ENCODE data around the gene NOB1. TPM values are rescaled to one million over a fixed set of nuclear protein-coding genes. Genes with fewer than 3 reads are reported as not detected.
A peak's percentile ranks its signal among the peaks of the same experiment; 100 is the strongest.

The NOB1 gene
- total and polyA plus RNA-seq, 7 experiments from 2014 or later = 24.1 to 72.8 (median 46.5) TPM

DNA sequence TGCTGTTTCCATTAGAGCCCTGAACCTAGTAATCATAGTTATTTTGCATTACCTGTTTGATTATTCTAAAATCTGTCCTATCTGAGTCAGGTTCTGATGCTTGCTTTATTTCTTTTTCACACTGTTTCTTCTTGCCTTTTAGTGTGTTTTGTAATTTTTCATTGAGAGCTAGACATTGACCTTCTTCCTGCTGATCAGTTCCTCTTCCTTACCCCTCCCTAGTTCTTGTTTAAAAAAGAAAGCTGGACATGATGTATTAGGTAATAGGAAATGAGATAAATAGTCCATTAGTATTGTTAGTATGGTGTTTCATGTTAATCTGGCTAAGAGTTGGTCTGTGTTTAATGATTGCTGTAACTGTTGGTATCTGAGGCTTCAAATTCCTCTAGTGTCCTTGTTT is 20.8 kb upstream of the NOB1 start:
- no peak overlapping the region for H3K4me3 ChIP-seq (ENCODE audit: low read length)
- no peaks in the 10 kb centered on the region for H3K27me3 Mint-ChIP-seq
- ATAC-seq (no peak), DNase-seq (no peak)
- intact Hi-C loops (cut with micrococcal nuclease) = no loop called here
- peaks cover 9 to 35% (median 30%) of the 10 kb centered on the region in 5 donors for H3K36me3 Mint-ChIP-seq
- peaks cover 0 to 23% (median 13%) of the 10 kb centered on the region in 11 donors for H3K9me3 Mint-ChIP-seq
- ChIA-PET CTCF (no interaction called here), POLR2A (no interaction called here)
- peaks cover 28 to 54% (median 37%) of the 10 kb centered on the region in 7 donors for H3K4me1 Mint-ChIP-seq
- H3K27me3 ChIP-seq (ENCODE audit: control insufficient read depth in 2 of 2, insufficient read depth in 2 of 2, low read length in 2 of 2) = no peaks in the 10 kb centered on the region
- H3K27ac Mint-ChIP-seq = peak overlapping the region in 2 of 9 donors; percentile 22 to 41
- H3K27ac ChIP-seq (ENCODE audit: low read depth, low read length) = no peak overlapping the region
- peaks cover 0 to 6% of the 10 kb centered on the region in 2 donors for H3K4me1 ChIP-seq (ENCODE audit: control insufficient read depth in 2 of 2, insufficient read depth in 2 of 2, low read length in 2 of 2)
- peaks cover 0 to 15% (median 0%) of the 10 kb centered on the region in 3 experiments for H3K9me3 ChIP-seq (ENCODE audit: control insufficient read depth in 2 of 3, low read length in 3 of 3)
- peaks cover 0 to 9% (median 0%) of the 10 kb centered on the region in 3 experiments for H3K36me3 ChIP-seq (ENCODE audit: control insufficient read depth in 2 of 3, insufficient read depth in 3 of 3, low read length in 3 of 3)
- no peak overlapping the region for H3K4me3 Mint-ChIP-seq

GRCh38 chr16:69773260-69773947 is 18.7 kb upstream of the NOB1 start:
- Mint-ChIP-seq H3K4me1 (peaks cover 34 to 58% (median 48%) of the 10 kb centered on the region in 7 donors), H3K4me3 (peak overlapping the region in 1 of 10 donors; percentile 27)
- H3K4me3 ChIP-seq (ENCODE audit: low read length) = no peak overlapping the region

DNA sequence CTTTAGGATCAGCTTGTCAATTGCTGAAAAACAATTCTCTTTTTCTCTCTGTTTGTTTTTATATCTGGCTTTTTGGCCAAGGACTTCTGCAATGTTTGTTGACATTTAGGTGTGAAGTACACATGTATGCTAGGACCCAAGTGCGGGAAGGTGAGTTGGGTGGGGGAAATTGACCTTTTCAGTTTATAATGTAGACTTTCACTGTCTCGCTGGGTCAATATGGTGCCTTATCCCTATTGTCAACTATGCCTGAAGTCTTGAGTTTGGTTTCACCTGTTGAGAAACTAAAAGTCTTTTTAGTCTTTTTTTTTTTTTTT is 16.9 kb upstream of the NOB1 start:
- H3K9me3 Mint-ChIP-seq = peaks cover 0 to 23% (median 13%) of the 10 kb centered on the region in 11 donors
- intact Hi-C loops (cut with micrococcal nuclease) = no loop called here
- no peak overlapping the region for H3K4me3 ChIP-seq (ENCODE audit: low read length)
- H3K27me3 ChIP-seq (ENCODE audit: control insufficient read depth in 2 of 2, insufficient read depth in 2 of 2, low read length in 2 of 2) = no peaks in the 10 kb centered on the region
- ATAC-seq (no peak), DNase-seq (no peak)
- ChIA-PET CTCF (interaction anchor here (0.8 kb wide), 1 partner anchor 26 kb away, joined by 3 read pairs; no protein-coding TSS in a partner anchor), POLR2A (no interaction called here)
- H3K36me3 Mint-ChIP-seq = peaks cover 9 to 31% (median 30%) of the 10 kb centered on the region in 5 donors
- H3K4me1 ChIP-seq (ENCODE audit: control insufficient read depth in 2 of 2, insufficient read depth in 2 of 2, low read length in 2 of 2) = peaks cover 4 to 6% of the 10 kb centered on the region in 2 donors
- peaks cover 0 to 9% (median 0%) of the 10 kb centered on the region in 3 experiments for H3K36me3 ChIP-seq (ENCODE audit: control insufficient read depth in 2 of 3, insufficient read depth in 3 of 3, low read length in 3 of 3)
- no peaks in the 10 kb centered on the region for H3K27me3 Mint-ChIP-seq
- peaks cover 37 to 65% (median 60%) of the 10 kb centered on the region in 7 donors for H3K4me1 Mint-ChIP-seq
- peaks cover 0 to 15% (median 0%) of the 10 kb centered on the region in 3 experiments for H3K9me3 ChIP-seq (ENCODE audit: control insufficient read depth in 2 of 3, low read length in 3 of 3)
- H3K4me3 Mint-ChIP-seq = peak overlapping the region in 1 of 10 donors; percentile 10
- peak overlapping the region in 2 of 9 donors; percentile 32 to 41 for H3K27ac Mint-ChIP-seq
- H3K27ac ChIP-seq (ENCODE audit: low read depth, low read length) = no peak overlapping the region

More at GRCh38 chr16:69773260-69773947, 18.7 kb upstream of the NOB1 start:
- DNase-seq = no peak
- Histone ChIP-seq H3K27me3 (ENCODE audit: control insufficient read depth in 2 of 2, insufficient read depth in 2 of 2, low read length in 2 of 2) (no peaks in the 10 kb centered on the region), H3K4me1 (ENCODE audit: control insufficient read depth in 2 of 2, insufficient read depth in 2 of 2, low read length in 2 of 2) (peaks cover 4 to 6% of the 10 kb centered on the region in 2 donors), H3K27ac (ENCODE audit: low read depth, low read length) (no peak overlapping the region), H3K9me3 (ENCODE audit: control insufficient read depth in 2 of 3, low read length in 3 of 3) (peaks cover 0 to 15% (median 0%) of the 10 kb centered on the region in 3 experiments), H3K36me3 (ENCODE audit: control insufficient read depth in 2 of 3, insufficient read depth in 3 of 3, low read length in 3 of 3) (peaks cover 0 to 9% (median 0%) of the 10 kb centered on the region in 3 experiments)
- Mint-ChIP-seq H3K36me3 (peaks cover 9 to 30% (median 30%) of the 10 kb centered on the region in 5 donors), H3K9me3 (peaks cover 0 to 23% (median 13%) of the 10 kb centered on the region in 11 donors), H3K27me3 (no peaks in the 10 kb centered on the region), H3K27ac (peak overlapping the region in 2 of 9 donors; percentile 57 to 65)
- intact Hi-C loops (cut with micrococcal nuclease) = no loop called here
- CTCF ChIA-PET = interaction anchor here (1.1 kb wide), 1 partner anchor 19 kb away, joined by 3 read pairs; the partner anchor contains the start of gene NOB1
- ATAC-seq = no peak
- POLR2A ChIA-PET = interaction anchor here (0.7 to 1.6 kb wide), 2 partner anchors 12 to 19 kb away, joined by 3 to 5 read pairs; partner anchors contain the start of gene WWP2

DNA sequence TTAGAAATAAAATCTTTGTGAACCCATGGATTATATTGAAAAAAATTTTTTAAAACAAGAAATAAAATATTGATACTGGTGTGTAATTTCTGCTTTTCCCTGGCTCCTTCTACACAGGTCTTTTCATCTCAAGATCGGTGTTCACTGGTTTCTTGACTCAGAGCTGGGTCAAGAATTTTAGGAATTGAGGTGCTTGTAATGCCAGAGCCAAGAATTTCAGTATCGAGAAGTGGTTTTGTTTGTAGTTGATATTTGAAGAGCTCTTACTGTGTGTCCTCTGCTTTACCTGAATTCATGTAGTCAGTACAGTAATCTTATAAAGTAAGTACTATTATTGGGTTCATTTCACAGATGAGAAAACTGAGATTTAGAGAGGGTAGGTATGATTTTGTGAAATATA is 14.7 kb upstream of the NOB1 start:
- H3K4me3 ChIP-seq (ENCODE audit: low read length) = no peak overlapping the region
- DNase-seq = no peak
- ATAC-seq = no peak
- H3K9me3 Mint-ChIP-seq = peaks cover 0 to 4% (median 0%) of the 10 kb centered on the region in 11 donors
- H3K4me1 Mint-ChIP-seq = peaks cover 39 to 71% (median 63%) of the 10 kb centered on the region in 7 donors
- intact Hi-C loops (cut with micrococcal nuclease) = no loop called here
- H3K9me3 ChIP-seq (ENCODE audit: control insufficient read depth in 2 of 3, low read length in 3 of 3) = no peaks in the 10 kb centered on the region
- no peak overlapping the region for H3K27ac ChIP-seq (ENCODE audit: low read depth, low read length)
- H3K4me3 Mint-ChIP-seq = no peak overlapping the region
- CTCF ChIA-PET = no interaction called here
- peaks cover under 1 to 14% (median 10%) of the 10 kb centered on the region in 5 donors for H3K36me3 Mint-ChIP-seq
- H3K4me1 ChIP-seq (ENCODE audit: control insufficient read depth in 2 of 2, insufficient read depth in 2 of 2, low read length in 2 of 2) = peaks cover 4 to 6% of the 10 kb centered on the region in 2 donors
- H3K27me3 ChIP-seq (ENCODE audit: control insufficient read depth in 2 of 2, insufficient read depth in 2 of 2, low read length in 2 of 2) = no peaks in the 10 kb centered on the region
- H3K36me3 ChIP-seq (ENCODE audit: control insufficient read depth in 2 of 3, insufficient read depth in 3 of 3, low read length in 3 of 3) = no peaks in the 10 kb centered on the region
- H3K27ac Mint-ChIP-seq = peak overlapping the region in 1 of 9 donors; percentile 65
- no peaks in the 10 kb centered on the region for H3K27me3 Mint-ChIP-seq
- POLR2A ChIA-PET = no interaction called here

DNA sequence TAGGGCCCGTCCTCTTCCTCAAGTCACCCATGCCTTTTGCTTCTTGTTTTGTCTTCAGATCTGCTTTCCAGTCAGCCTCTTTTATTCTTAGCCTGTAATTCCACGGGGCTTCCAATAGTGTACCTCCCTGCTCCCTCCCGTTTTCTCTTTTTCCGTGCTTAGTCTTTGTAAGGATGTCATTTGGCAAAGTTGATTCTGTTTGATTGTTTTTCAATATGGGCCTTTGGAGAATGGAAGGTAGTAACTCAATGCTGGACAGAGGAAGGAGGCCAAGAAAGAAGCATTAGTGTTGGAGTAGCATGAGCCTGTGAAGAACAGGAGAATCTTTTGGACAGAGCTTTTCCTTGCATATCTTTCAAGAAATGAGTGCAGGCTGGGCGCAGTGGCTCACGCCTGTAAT is 13.9 kb upstream of the NOB1 start:
- H3K27me3 Mint-ChIP-seq = no peaks in the 10 kb centered on the region
- Histone ChIP-seq H3K27ac (ENCODE audit: low read depth, low read length) (no peak overlapping the region), H3K9me3 (ENCODE audit: control insufficient read depth in 2 of 3, low read length in 3 of 3) (no peaks in the 10 kb centered on the region), H3K4me3 (ENCODE audit: low read length) (no peak overlapping the region), H3K4me1 (ENCODE audit: control insufficient read depth in 2 of 2, insufficient read depth in 2 of 2, low read length in 2 of 2) (peaks cover 4 to 6% of the 10 kb centered on the region in 2 donors), H3K36me3 (ENCODE audit: control insufficient read depth in 2 of 3, insufficient read depth in 3 of 3, low read length in 3 of 3) (no peaks in the 10 kb centered on the region), H3K27me3 (ENCODE audit: control insufficient read depth in 2 of 2, insufficient read depth in 2 of 2, low read length in 2 of 2) (no peaks in the 10 kb centered on the region)
- no peak for ATAC-seq
- H3K27ac Mint-ChIP-seq = peak overlapping the region in 1 of 9 donors; percentile 11
- H3K4me1 Mint-ChIP-seq = peaks cover 35 to 67% (median 61%) of the 10 kb centered on the region in 7 donors
- ChIA-PET POLR2A (no interaction called here), CTCF (no interaction called here)
- H3K4me3 Mint-ChIP-seq = no peak overlapping the region
- intact Hi-C loops (cut with micrococcal nuclease) = no loop called here
- H3K36me3 Mint-ChIP-seq = peaks cover 0 to 10% (median 3%) of the 10 kb centered on the region in 5 donors
- peaks cover 0 to 1% (median 0%) of the 10 kb centered on the region in 11 donors for H3K9me3 Mint-ChIP-seq
- no peak for DNase-seq

- CTCF ChIA-PET = no interaction called here
Measured at GRCh38 chr16:69767459-69768229, 12.9 kb upstream of the NOB1 start.

More at GRCh38 chr16:69767459-69768229, 12.9 kb upstream of the NOB1 start:
- H3K9me3 ChIP-seq (ENCODE audit: control insufficient read depth in 2 of 3, low read length in 3 of 3) = no peaks in the 10 kb centered on the region
- peaks cover 0 to 1% (median 0%) of the 10 kb centered on the region in 11 donors for H3K9me3 Mint-ChIP-seq
- H3K36me3 Mint-ChIP-seq = peaks cover 0 to 10% (median 0%) of the 10 kb centered on the region in 5 donors
- H3K4me3 ChIP-seq (ENCODE audit: low read length) = no peak overlapping the region
- DNase-seq (no peak), ATAC-seq (no peak)
- H3K27ac Mint-ChIP-seq = peak overlapping the region in 5 of 9 donors; percentile 1 to 52 (median 26)
- H3K4me1 Mint-ChIP-seq = peaks cover 35 to 74% (median 64%) of the 10 kb centered on the region in 7 donors
- peaks cover 5 to 12% of the 10 kb centered on the region in 2 donors for H3K4me1 ChIP-seq (ENCODE audit: control insufficient read depth in 2 of 2, insufficient read depth in 2 of 2, low read length in 2 of 2)
- no peak overlapping the region for H3K4me3 Mint-ChIP-seq
- intact Hi-C loops (cut with micrococcal nuclease) = no loop called here
- no peaks in the 10 kb centered on the region for H3K27me3 ChIP-seq (ENCODE audit: control insufficient read depth in 2 of 2, insufficient read depth in 2 of 2, low read length in 2 of 2)
- H3K27me3 Mint-ChIP-seq = no peaks in the 10 kb centered on the region
- POLR2A ChIA-PET = interaction anchor here (1.2 kb wide), 1 partner anchor 13 kb away, joined by 4 read pairs; the partner anchor contains the start of gene NOB1
- no peak overlapping the region for H3K27ac ChIP-seq (ENCODE audit: low read depth, low read length)
- H3K36me3 ChIP-seq (ENCODE audit: control insufficient read depth in 2 of 3, insufficient read depth in 3 of 3, low read length in 3 of 3) = peaks cover 0 to under 1% (median 0%) of the 10 kb centered on the region in 3 experiments

All from naive thymus-derived CD4-positive, alpha-beta T cell (primary cell).